OCI-LY3 (cell line): Measurements from ENCODE around the gene APOD.
"Not testable (repeated sequence)": the region's sequence is repeated elsewhere in the genome, so short reads cannot be mapped to it uniquely, and the experiment has no call there.

Experiments
- H2AFZ ChIP-seq: fragments of 200-600, 300-600 bp; shearing (Covaris generic); 2 replicates; pipeline ENCODE4 v1.6.0; 2014; ENCODE audit warnings: antibody characterized with exemption, low read depth, low read length
- H3K27ac ChIP-seq: fragments of 200-600, 300-600 bp; sonication (generic); 2 replicates; pipeline ENCODE4 v1.5.1; 2014; ENCODE audit warnings: mild to moderate bottlenecking, low read length, moderate library complexity, mixed read lengths
- H3K27me3 ChIP-seq: fragments of 200-600, 300-600 bp; sonication (generic); 2 replicates; pipeline ENCODE4 v1.6.1; 2014; ENCODE audit warnings: low read depth, low read length, mixed read lengths
- H3K36me3 ChIP-seq: fragments of 200-600, 300-600 bp; sonication (generic); replicated peaks from 2 replicates; pipeline ENCODE3; 2014; ENCODE audit warnings: low read depth, low read length, mixed read lengths
- H3K4me1 ChIP-seq: fragments of 300-600, 200-600 bp; sonication (generic); 2 replicates; pipeline ENCODE4 v1.6.1; 2014; ENCODE audit warnings: low read length, mixed read lengths
- H3K4me2 ChIP-seq: fragments of 200-600, 300-600 bp; sonication (generic); 2 replicates; pipeline ENCODE4 v1.6.1; 2014; ENCODE audit warnings: low read length, mixed read lengths
- H3K4me3 ChIP-seq: fragments of 300-600, 200-600 bp; sonication (generic); 2 replicates; pipeline ENCODE4 v1.5.1; 2014; ENCODE audit warnings: antibody characterized with exemption, mild to moderate bottlenecking, low read length, moderate library complexity
- H3K79me2 ChIP-seq: fragments of 300-600, 200-600 bp; shearing (Covaris generic); 2 replicates; pipeline ENCODE4 v1.6.1; 2014; ENCODE audit warnings: mild to moderate bottlenecking, low read length, mixed read lengths
- H3K9ac ChIP-seq: fragments of 300-600, 200-600 bp; shearing (Covaris generic); 2 replicates; pipeline ENCODE4 v1.6.0; 2014; ENCODE audit warnings: mild to moderate bottlenecking, low read length, moderate library complexity
- H3K9me3 ChIP-seq: fragments of 200-600, 300-600 bp; shearing (Covaris generic); 2 replicates; pipeline ENCODE4 v1.6.1; 2014; ENCODE audit warnings: low read length, mixed read lengths; ENCODE audit not compliant: insufficient read depth
- H4K20me1 ChIP-seq: fragments of 200-600, 300-600 bp; sonication (generic); 2 replicates; pipeline ENCODE4 v1.6.1; 2016; ENCODE audit warnings: low read length, mixed read lengths; ENCODE audit not compliant: insufficient read depth
- CTCF ChIP-seq: fragments of 200-600, 300-600 bp; sonication (generic); IDR thresholded peaks from 2 replicates; pipeline ENCODE4 v1.5.1; 2014; ENCODE audit warnings: antibody characterized with exemption, low read length, low read depth
- EZH2phosphoT487 ChIP-seq: fragments of 200-600 bp; shearing (Covaris generic); IDR thresholded peaks from 2 replicates; pipeline ENCODE4 v1.6.1; 2018; ENCODE audit warnings: antibody characterized with exemption, mixed run types, low read depth

Gene APOD

GRCh38 chr3:195596765-195597171, 13.0 kb upstream of the APOD start:
- Histone ChIP-seq H3K4me3 (no peak overlapping the region), H3K4me1 (no peaks in the 10 kb centered on the region), H3K79me2 (no peaks in the 10 kb centered on the region), H4K20me1 (no peaks in the 10 kb centered on the region), H3K27ac (no peak overlapping the region), H3K9me3 (no peaks in the 10 kb centered on the region), H2AFZ (no peak overlapping the region), H3K9ac (no peak overlapping the region), H3K4me2 (no peak overlapping the region), H3K27me3 (no peaks in the 10 kb centered on the region), H3K36me3 (no peaks in the 10 kb centered on the region)
- TF ChIP-seq EZH2phosphoT487 (no peak), CTCF (no peak)

GRCh38 chr3:195595785-195596531, 12.2 kb upstream of the APOD start:
- Histone ChIP-seq H4K20me1 (no peaks in the 10 kb centered on the region), H3K36me3 (no peaks in the 10 kb centered on the region), H2AFZ (no peak overlapping the region), H3K9ac (no peak overlapping the region), H3K27me3 (no peaks in the 10 kb centered on the region), H3K79me2 (no peaks in the 10 kb centered on the region), H3K4me2 (no peak overlapping the region), H3K4me1 (no peaks in the 10 kb centered on the region), H3K27ac (no peak overlapping the region), H3K4me3 (no peak overlapping the region), H3K9me3 (no peaks in the 10 kb centered on the region)
- TF ChIP-seq EZH2phosphoT487 = no peak
- TF ChIP-seq CTCF = no peak

GRCh38 chr3:195591852-195592251, 8.1 kb upstream of the APOD start:
- Histone ChIP-seq H3K4me1 (0 out of 2 replicates have a peak, but pooled peaks cover 3% of the 10 kb centered on the region), H3K27ac (no peak overlapping the region), H3K9ac (no peak overlapping the region), H3K79me2 (no peaks in the 10 kb centered on the region), H3K9me3 (no peaks in the 10 kb centered on the region; the same call in 1 of the 2 replicates), H2AFZ (no peak overlapping the region), H3K4me3 (no peak overlapping the region), H3K36me3 (no peaks in the 10 kb centered on the region), H3K27me3 (peaks cover 13% of the 10 kb centered on the region; the same call in 1 of the 2 replicates), H4K20me1 (no peaks in the 10 kb centered on the region), H3K4me2 (no peak overlapping the region)
- TF ChIP-seq EZH2phosphoT487 (no peak), CTCF (no peak)

GRCh38 chr3:195591220-195591619, 7.5 kb upstream of the APOD start:
- no peaks in the 10 kb centered on the region for H4K20me1 ChIP-seq
- H3K4me3 ChIP-seq = no peak overlapping the region
- H2AFZ ChIP-seq = no peak overlapping the region
- peaks cover 13% of the 10 kb centered on the region; the same call in 1 of the 2 replicates for H3K27me3 ChIP-seq
- no peak overlapping the region for H3K4me2 ChIP-seq
- no peaks in the 10 kb centered on the region for H3K36me3 ChIP-seq
- H3K9me3 ChIP-seq = no peaks in the 10 kb centered on the region; the same call in 1 of the 2 replicates
- H3K9ac ChIP-seq = no peak overlapping the region
- no peaks in the 10 kb centered on the region for H3K79me2 ChIP-seq
- no peak for TF ChIP-seq CTCF
- no peak for TF ChIP-seq EZH2phosphoT487
- H3K4me1 ChIP-seq = 0 out of 2 replicates have a peak, but pooled peaks cover 3% of the 10 kb centered on the region
- no peak overlapping the region for H3K27ac ChIP-seq

GRCh38 chr3:195590381-195590780, 6.6 kb upstream of the APOD start:
- not testable (repeated sequence) for H3K4me3 ChIP-seq, H3K4me2 ChIP-seq, H4K20me1 ChIP-seq, H3K9me3 ChIP-seq, H3K36me3 ChIP-seq, H3K27ac ChIP-seq, H3K4me1 ChIP-seq, H2AFZ ChIP-seq, H3K9ac ChIP-seq, H3K79me2 ChIP-seq
- peaks cover 17% of the 10 kb centered on the region for H3K27me3 ChIP-seq

- not testable (repeated sequence) for H3K36me3 ChIP-seq, H3K9ac ChIP-seq, H3K4me2 ChIP-seq, H3K79me2 ChIP-seq, H4K20me1 ChIP-seq, H3K4me1 ChIP-seq, H3K9me3 ChIP-seq, H3K4me3 ChIP-seq, H2AFZ ChIP-seq, H3K27ac ChIP-seq
- H3K27me3 ChIP-seq = peaks cover 22% of the 10 kb centered on the region
These were observed 6.1 kb upstream of the APOD start for GRCh38 chr3:195589796-195590195.
